Measurements from ENCODE around the gene FKBP8.

DNA sequence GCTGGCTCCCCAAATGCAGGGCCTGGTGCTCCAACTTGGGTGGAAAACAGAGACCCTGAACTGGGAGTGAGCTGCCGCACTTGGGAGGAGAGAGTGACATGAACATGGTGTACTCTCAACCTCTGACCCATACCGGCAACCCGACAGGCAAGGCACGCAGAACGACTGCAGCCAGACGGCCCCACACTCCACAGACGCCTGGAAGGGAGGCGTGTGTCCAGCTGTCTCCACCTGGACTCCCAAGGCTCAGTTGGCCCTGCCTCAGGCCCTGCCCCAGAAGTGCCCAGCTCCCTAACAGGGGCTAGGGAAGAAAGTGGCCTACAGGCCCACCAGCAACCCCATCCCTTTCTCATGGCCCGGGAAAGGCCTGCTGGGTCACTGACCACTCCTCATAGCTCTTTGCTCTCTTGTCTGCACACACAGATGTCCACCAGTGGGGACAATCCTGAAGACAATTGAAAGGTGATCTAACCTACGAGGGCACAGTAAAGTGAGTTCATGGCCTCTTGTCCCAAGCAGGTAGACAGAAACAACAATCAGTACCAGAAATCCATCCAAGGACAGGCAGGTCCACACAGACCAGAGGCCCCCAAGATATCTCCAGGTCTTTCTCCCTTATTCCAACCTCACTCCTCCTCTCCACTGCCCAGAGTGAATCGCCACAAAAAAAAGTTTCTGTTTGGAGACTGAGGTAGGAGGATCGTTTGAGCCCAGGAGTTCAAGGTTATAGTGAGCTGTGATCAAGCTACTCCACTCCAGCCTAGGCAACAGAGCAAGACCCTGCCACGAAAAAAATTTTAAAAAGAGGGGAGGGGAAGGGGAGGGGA lies 49.7 kb downstream of the FKBP8 start:
- TF ChIP-seq, protein P1, sequence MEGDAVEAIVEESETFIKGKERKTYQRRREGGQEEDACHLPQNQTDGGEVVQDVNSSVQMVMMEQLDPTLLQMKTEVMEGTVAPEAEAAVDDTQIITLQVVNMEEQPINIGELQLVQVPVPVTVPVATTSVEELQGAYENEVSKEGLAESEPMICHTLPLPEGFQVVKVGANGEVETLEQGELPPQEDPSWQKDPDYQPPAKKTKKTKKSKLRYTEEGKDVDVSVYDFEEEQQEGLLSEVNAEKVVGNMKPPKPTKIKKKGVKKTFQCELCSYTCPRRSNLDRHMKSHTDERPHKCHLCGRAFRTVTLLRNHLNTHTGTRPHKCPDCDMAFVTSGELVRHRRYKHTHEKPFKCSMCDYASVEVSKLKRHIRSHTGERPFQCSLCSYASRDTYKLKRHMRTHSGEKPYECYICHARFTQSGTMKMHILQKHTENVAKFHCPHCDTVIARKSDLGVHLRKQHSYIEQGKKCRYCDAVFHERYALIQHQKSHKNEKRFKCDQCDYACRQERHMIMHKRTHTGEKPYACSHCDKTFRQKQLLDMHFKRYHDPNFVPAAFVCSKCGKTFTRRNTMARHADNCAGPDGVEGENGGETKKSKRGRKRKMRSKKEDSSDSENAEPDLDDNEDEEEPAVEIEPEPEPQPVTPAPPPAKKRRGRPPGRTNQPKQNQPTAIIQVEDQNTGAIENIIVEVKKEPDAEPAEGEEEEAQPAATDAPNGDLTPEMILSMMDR (IDR thresholded peaks at IDR 0.05): no peak
- TF ChIP-seq POLR2AphosphoS5 (IDR thresholded peaks at IDR 0.05) (peak; percentile 18), EP300 (IDR thresholded peaks at IDR 0.05) (no peak)
